GM21526 (cell line): ENCODE measurements around the gene PCP2.

Experiments used
- ATAC-seq: cut with Tn5 transposase; IDR thresholded peaks from one replicate; pipeline ENCODE4 v1.9.1; 2021; ENCODE audit warnings: moderate library complexity; ENCODE audit not compliant: unreplicated experiment, low FRiP score

The PCP2 gene

GRCh38 chr19:7620442-7621412 is 12.8 kb downstream of the PCP2 start:
- no peak for ATAC-seq

- ATAC-seq, result no peak
These were observed 13.7 kb downstream of the PCP2 start for GRCh38 chr19:7619671-7620441.

GRCh38 chr19:7618771-7619510 is 14.6 kb downstream of the PCP2 start:
- no peak for ATAC-seq

- no peak for ATAC-seq
These were observed 15.2 kb downstream of the PCP2 start for GRCh38 chr19:7618348-7618747.

GRCh38 chr19:7617735-7618134 is 15.8 kb downstream of the PCP2 start:
- ATAC-seq, result no peak

GRCh38 chr19:7617172-7617571 is 16.3 kb downstream of the PCP2 start:
- ATAC-seq, result no peak

- ATAC-seq, result no peak
These were observed 18.4 kb downstream of the PCP2 start for GRCh38 chr19:7614859-7615741.

- ATAC-seq, result no peak
These were observed 20.9 kb downstream of the PCP2 start for GRCh38 chr19:7612282-7613274.

GRCh38 chr19:7611541-7612279 is 21.8 kb downstream of the PCP2 start:
- no peak for ATAC-seq

- no peak for ATAC-seq
These were observed 22.9 kb downstream of the PCP2 start for GRCh38 chr19:7610491-7611240.

- no peak for ATAC-seq
These were observed 25.5 kb downstream of the PCP2 start for GRCh38 chr19:7607874-7608560.

- no peak for ATAC-seq
These were observed 26.2 kb downstream of the PCP2 start for GRCh38 chr19:7607212-7607873.

GRCh38 chr19:7606289-7606688 is 27.2 kb downstream of the PCP2 start:
- ATAC-seq, result no peak

GRCh38 chr19:7605490-7606222 is 27.9 kb downstream of the PCP2 start:
- ATAC-seq, result no peak

GRCh38 chr19:7603919-7604318 is 29.6 kb downstream of the PCP2 start:
- no peak for ATAC-seq
